ENCODE measurements around the gene FAM20B.

GRCh38 chr1:179082999-179083335 lies 57.3 kb downstream of the FAM20B start:
- TF ChIP-seq CTCF (IDR thresholded peaks at IDR 0.05 in 4 of 5, conservative IDR thresholded peaks at IDR 0.05 in 1 of 5) = no peak
- no peak for TF ChIP-seq POLR2A (IDR thresholded peaks at IDR 0.05)

Measured in gastrocnemius medialis (tissue), 4 donors.